Putamen (tissue), 1 donor: ENCODE data around the gene TEF.

Experiments
- DNase-seq: peaks from one replicate; pipeline ENCODE4 v3.0.0-alpha.2; 2016; ENCODE audit warnings: low spot score

TEF gene

GRCh38 chr22:41354979-41355378, 26.8 kb upstream of the TEF start:
- DNase-seq, result no peak

GRCh38 chr22:41355895-41356294, 25.8 kb upstream of the TEF start:
- DNase-seq, result no peak

DNA sequence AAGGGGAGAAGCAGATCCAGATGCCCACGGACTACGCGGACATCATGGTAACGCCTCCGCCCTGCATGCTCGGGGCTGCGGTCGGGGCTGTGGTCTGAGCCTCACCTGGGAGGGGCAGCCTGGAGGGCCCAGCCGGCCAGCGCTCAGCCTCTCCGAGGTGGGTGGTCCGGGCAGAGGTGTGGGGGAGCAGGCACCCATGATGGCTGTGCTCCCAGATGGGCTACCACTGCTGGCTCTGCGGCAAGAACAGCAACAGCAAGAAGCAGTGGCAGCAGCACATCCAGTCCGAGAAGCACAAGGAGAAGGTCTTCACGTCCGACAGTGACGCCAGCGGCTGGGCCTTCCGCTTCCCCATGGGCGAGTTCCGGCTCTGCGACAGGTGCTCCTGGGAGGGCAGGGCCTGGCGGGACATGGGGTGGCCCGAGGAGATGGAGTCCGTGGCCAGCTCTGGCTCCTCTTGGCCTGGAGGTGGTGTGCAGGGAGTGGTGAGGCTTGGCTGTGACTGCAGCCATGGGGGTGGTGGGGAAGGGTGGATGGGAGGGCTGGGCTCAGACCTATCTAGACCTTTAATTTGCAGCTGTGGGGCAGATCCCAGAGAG, 25.2 kb upstream of the TEF start:
- no peak for DNase-seq

DNA sequence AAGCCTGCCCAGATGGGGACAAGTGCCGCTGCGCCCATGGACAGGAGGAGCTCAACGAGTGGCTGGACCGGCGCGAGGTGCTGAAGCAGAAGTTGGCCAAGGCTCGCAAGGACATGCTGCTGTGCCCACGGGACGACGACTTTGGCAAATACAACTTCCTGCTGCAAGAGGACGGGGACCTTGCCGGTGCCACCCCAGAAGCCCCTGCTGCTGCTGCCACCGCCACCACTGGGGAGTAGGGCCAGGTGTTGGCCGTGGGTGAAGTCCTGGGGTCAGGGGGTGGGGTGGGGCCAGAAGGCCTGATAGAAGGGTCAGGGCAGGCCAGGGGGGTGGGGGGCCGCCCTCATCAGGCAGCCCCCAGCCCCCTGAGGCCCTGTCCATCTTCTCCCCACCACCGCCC, 24.6 kb upstream of the TEF start:
- DNase-seq, result no peak

- DNase-seq, result no peak
Observed at GRCh38 chr22:41358927-41359326, 22.8 kb upstream of the TEF start.

- DNase-seq, result no peak
Observed at GRCh38 chr22:41359376-41359775, 22.4 kb upstream of the TEF start.

GRCh38 chr22:41360126-41360525, 21.6 kb upstream of the TEF start:
- DNase-seq, result no peak

DNA sequence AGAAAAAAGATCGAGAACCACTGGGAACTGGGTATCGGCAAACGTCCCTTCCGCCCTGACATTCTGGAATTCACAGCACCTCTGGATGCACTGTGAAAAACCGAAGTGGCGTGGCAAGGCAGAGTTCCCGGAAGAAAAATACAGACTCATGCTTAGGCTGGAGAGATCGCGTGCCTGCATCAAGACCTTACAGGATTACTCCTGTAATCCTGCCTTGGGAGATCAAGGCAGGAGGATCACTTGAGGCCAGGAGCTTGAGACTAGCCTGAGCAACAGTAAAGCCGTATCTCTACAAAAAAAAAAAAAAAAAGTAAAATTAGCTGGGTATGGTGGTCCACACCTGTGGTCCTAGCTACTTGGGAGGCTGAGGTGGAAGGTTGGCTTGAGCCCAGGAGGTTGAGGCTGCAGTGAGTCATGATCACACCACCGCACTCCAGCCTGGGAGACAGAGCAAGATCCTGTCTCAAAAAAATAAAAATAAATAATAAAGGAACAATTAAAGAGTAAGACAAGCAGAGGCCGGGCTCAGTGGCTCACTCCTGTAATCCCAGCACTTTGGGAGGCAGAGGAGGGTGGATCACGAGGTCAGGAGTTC, 19.9 kb upstream of the TEF start:
- no peak for DNase-seq

DNA sequence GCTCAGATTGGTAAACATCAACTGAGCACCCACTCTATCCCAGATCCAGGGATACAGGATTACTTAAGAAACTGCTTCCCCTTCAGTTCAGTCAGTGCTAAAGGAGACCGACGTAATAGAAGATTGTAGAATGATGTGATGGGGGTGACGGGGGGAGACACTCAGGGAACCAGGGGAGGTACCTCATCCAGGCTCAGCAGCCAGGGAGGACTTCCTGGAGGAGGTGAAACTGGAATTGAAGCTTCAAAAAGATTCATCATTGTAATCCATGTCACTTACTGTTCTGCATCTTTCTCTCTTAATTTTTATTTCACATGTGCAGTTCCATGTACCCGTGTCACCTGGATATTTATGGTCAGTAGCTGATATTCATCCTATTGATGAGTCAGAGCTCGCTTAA, 19.1 kb upstream of the TEF start:
- no peak for DNase-seq

- no peak for DNase-seq
Observed at GRCh38 chr22:41364233-41364632, 17.5 kb upstream of the TEF start.

DNA sequence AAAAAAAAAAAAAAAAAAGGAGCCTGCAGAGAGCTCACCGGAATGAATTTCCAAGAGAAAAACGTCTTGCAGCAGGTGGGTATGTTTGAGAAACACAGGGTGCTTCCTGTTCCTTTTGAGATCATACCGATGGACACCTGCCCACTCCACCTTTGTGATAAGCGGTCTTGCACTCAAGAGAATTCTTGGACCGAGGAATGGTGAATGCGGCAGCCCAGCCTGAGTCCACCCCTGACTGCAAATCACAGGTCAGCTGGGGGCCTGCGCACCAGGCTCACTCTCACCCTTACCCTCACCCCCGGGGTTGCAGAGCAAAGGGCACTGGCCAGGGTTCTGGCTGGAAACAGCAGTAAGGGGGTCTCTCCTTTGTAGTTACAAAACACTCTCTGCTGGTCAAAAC, 16.8 kb upstream of the TEF start:
- DNase-seq, result no peak

- DNase-seq, result no peak
Observed at GRCh38 chr22:41365425-41365824, 16.3 kb upstream of the TEF start.

GRCh38 chr22:41366323-41367029, 15.3 kb upstream of the TEF start:
- no peak for DNase-seq

DNA sequence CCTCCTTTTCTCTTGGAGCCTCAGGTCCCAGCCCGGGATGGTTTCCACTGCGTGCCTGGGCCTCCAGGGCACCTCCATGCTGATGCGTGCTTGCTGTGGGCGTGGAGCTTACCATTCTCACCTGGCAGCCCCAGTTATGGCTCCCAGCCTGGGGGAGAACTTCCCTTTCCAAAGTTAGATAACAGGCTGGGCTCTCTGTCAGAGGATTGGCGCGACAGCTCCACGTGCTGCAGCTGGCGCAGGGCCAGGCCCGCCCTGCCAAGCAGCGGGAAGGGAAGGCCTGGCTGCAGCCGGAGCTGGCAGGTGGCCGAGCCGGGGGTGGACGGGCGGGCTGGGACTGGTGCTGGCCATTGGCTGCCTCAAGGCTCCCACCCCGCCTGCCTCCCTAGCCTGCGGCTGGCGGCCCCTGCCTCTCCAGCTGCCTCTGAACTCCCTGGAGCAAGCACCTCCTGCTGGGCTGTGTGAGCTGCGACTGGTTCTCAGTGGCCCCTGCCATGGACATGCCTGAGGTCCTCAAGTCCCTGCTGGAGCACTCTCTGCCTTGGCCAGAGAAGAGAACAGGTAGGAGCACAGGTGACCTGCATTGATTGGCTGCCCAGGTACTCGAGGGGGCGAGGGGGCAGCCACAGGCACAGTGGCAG, 14.6 kb upstream of the TEF start:
- DNase-seq, result peak; percentile 97

- DNase-seq, result peak; percentile 58
Observed at GRCh38 chr22:41367680-41368542, 13.8 kb upstream of the TEF start.

DNA sequence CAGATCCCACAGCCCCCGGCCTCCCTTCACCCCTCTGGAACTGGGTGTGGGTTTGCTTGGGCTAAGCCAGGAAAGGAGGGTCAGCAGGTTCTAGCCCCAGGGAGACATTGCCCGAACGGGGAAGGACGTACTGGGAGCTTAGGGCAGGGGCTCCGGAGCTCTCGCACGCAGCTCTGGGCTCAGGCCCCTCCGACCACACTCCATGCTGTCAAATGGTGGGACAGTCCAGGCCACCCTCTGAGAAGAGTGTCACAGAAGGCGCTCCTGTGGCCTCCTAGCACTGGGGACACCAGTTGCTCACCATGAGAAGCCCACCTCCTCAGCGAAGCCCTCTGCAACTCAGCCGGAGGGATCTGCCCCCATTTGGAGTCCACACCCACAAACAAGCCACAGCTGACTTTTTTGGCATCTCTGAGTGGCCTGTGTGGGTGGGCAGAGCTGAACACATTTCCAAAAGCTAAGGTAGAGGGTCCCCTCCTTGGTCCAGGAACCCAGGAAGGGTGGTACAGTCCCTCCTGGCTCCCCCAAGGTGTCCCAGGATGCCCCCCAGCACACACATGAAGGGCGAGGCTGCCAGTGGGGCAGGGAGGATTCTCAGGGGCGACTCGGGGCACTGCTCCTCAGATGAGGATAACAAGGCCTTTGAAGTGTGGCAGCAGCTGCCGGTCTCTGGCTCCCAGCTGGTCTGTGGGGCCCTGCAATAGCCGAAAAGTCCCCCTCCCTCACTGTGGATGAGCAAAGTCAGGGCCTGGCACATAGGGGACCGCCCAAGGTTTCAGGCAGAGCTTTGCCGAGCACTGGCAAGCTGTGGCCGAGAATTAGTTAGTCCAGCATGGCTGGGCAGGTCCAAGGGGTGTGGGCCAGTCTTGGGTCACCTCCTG, 13.0 kb upstream of the TEF start:
- DNase-seq, result peak; percentile 30

DNA sequence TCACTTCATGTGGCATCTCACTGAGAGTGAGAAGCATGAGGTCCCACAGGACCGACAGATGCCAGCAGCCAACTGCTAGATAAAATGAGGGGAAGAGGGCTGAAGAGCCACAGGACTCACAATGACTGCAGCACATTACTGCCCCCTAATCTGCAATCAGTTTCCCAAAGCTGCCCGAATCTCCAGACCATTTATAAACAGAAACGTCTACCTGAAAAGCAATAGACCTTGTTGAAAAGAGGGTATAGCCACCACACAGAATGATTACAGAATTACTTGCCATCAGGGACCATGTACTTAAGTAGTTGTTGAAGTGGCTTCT, 12.4 kb upstream of the TEF start:
- DNase-seq, result no peak

- no peak for DNase-seq
Observed at GRCh38 chr22:41369837-41370236, 11.9 kb upstream of the TEF start.

- DNase-seq, result no peak
Observed at GRCh38 chr22:41377846-41378245, 3.9 kb upstream of the TEF start.

DNA sequence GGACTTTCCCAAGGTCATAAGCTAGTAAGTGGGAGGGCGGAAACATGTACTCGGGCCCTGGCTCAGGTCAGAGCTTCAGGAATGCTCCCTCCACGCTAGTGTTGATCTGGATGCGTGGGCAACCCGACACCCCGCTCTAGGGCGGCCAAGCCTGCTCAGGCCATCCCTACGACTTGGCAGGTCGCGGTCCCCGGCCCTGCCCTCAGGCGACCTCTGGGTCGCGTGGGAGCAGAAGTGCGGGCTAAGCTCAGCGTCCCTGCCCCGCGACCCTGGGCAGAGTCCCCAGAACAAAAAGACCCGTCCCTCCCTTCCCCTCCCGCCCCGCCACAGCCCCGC, 781 bp upstream of the TEF start:
- DNase-seq, result no peak

GRCh38 chr22:41382098-41382578, 396 bp downstream of the TEF start:
- DNase-seq, result peak; percentile 80
